Karpas-422 (cell line): ENCODE data around the gene EDA. TPM values are rescaled to one million over a fixed set of nuclear protein-coding genes. Genes with fewer than 3 reads are reported as not detected.
"Not testable (repeated sequence)": the region's sequence is repeated elsewhere in the genome, so short reads cannot be mapped to it uniquely, and the experiment has no call there.

Experiments
- DNase-seq: peaks from one replicate; pipeline ENCODE4 v3.0.0-alpha.2; 2015
- H2AFZ ChIP-seq: fragments of 200-600 bp; sonication (generic); 2 replicates; pipeline ENCODE4 v1.6.1; 2014; ENCODE audit warnings: antibody characterized with exemption, low read length, mixed read lengths
- H3K27ac ChIP-seq: fragments of 200-600 bp; sonication (generic); 2 replicates; pipeline ENCODE4 v1.5.1; 2014; ENCODE audit warnings: mild to moderate bottlenecking, low read length, moderate library complexity
- H3K27me3 ChIP-seq: fragments of 200-600 bp; sonication (generic); 2 replicates; pipeline ENCODE4 v1.6.1; 2014; ENCODE audit warnings: low read length, mixed read lengths
- H3K36me3 ChIP-seq: fragments of 200-600 bp; sonication (generic); 2 replicates; pipeline ENCODE4 v1.6.1; 2014; ENCODE audit warnings: low read length, mixed read lengths; ENCODE audit not compliant: insufficient read depth
- H3K4me1 ChIP-seq: fragments of 200-600 bp; sonication (generic); 2 replicates; pipeline ENCODE4 v1.6.1; 2014; ENCODE audit warnings: mild to moderate bottlenecking, low read length, mixed read lengths
- H3K4me2 ChIP-seq: fragments of 200-600 bp; sonication (generic); 2 replicates; pipeline ENCODE4 v1.6.1; 2014; ENCODE audit warnings: low read length, low read depth, mild to moderate bottlenecking; ENCODE audit not compliant: poor library complexity, severe bottlenecking
- H3K4me3 ChIP-seq: fragments of 200-600 bp; sonication (generic); 2 replicates; pipeline ENCODE4 v1.5.1; 2014; ENCODE audit warnings: mild to moderate bottlenecking, antibody characterized with exemption, low read length, mixed read lengths
- H3K79me2 ChIP-seq: fragments of 200-600 bp; sonication (generic); 2 replicates; pipeline ENCODE4 v1.6.1; 2014; ENCODE audit warnings: mild to moderate bottlenecking, low read length, mixed read lengths
- H3K9ac ChIP-seq: fragments of 200-600 bp; sonication (generic); 2 replicates; pipeline ENCODE4 v1.6.0; 2014; ENCODE audit warnings: low read length
- H3K9me2 ChIP-seq: fragments of 200-600 bp; sonication (generic), shearing (Covaris generic); replicated peaks from 2 replicates; pipeline ENCODE4 v1.6.0; 2014; ENCODE audit warnings: mild to moderate bottlenecking, low read length, moderate library complexity; ENCODE audit not compliant: insufficient read depth
- H3K9me3 ChIP-seq: fragments of 300-700, 200-600 bp; sonication (generic); 2 replicates; pipeline ENCODE4 v1.6.1; 2014; ENCODE audit warnings: low read length, mixed read lengths
- H4K20me1 ChIP-seq: fragments of 200-600 bp; sonication (generic); 2 replicates; pipeline ENCODE4 v1.6.1; 2014; ENCODE audit warnings: mild to moderate bottlenecking, antibody characterized with exemption, low read length, low read depth; ENCODE audit not compliant: insufficient read depth
- total RNA-seq: library from RNA; depleted of rRNA; stranded (reverse); fragments of >200 nt; shearing (Covaris generic); gene quantifications from 2 replicates; pipeline ENCODE4 v1.2.3, GENCODE V29; 2014; ENCODE audit warnings: low replicate concordance

EDA gene
- total RNA-seq, 1 experiment from 2014 or later: not detected

DNA sequence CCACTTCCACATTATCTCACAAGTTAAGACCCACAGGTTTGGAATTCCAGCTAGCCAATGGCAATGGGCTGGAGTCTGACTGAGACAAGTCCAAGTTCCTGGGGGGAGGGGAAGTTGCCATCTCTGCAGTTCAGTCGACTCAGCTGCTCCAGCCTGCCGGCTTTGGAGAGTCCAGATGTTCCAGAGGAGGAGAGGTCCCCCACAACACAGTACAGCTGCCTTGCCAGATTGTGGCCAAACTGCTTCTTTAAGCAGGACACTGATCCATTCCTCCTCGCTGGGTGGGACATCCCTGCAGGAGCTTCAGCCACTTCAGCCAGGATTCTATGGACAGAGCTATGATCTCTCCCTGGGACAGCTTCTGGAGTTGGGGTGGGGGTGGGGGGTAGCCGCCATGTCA lies 199.2 kb downstream of the EDA start:
- Histone ChIP-seq H3K27ac (no peak overlapping the region), H3K4me2 (no peak overlapping the region), H4K20me1 (no peaks in the 10 kb centered on the region), H3K79me2 (no peaks in the 10 kb centered on the region), H3K36me3 (no peaks in the 10 kb centered on the region), H3K4me1 (no peaks in the 10 kb centered on the region), H2AFZ (no peak overlapping the region), H3K9me3 (no peaks in the 10 kb centered on the region), H3K4me3 (no peak overlapping the region), H3K9ac (no peak overlapping the region), H3K9me2 (no peaks in the 10 kb centered on the region), H3K27me3 (no peaks in the 10 kb centered on the region)
- DNase-seq: no peak

DNA sequence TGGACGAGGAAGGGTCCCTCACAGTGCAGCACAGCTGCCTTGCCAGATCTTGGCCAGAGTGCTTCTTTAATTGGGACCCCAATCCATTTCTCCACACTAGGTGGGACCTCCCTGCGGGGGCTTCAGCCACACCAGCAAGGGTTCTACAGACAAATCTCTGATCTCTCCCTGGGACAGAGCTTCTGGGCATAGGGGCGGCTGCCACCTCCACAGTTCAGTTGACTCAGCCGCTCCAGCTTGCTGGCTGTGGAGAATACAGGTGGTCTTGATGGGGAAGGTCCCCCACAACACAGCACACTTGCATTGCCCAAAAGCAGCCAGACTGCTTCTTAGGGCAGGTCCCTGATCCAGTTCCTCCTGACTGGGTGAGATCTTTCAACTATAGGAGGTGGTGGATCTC lies 199.6 kb downstream of the EDA start:
- Histone ChIP-seq H2AFZ (no peak overlapping the region), H3K27me3 (no peaks in the 10 kb centered on the region), H3K36me3 (no peaks in the 10 kb centered on the region), H3K27ac (no peak overlapping the region), H3K4me1 (no peaks in the 10 kb centered on the region), H3K4me2 (no peak overlapping the region), H4K20me1 (no peaks in the 10 kb centered on the region), H3K79me2 (no peaks in the 10 kb centered on the region), H3K4me3 (no peak overlapping the region), H3K9ac (no peak overlapping the region), H3K9me3 (no peaks in the 10 kb centered on the region), H3K9me2 (no peaks in the 10 kb centered on the region)
- DNase-seq: no peak

- Histone ChIP-seq H3K4me2 (no peak overlapping the region), H3K27ac (no peak overlapping the region), H3K27me3 (no peaks in the 10 kb centered on the region), H3K79me2 (no peaks in the 10 kb centered on the region), H3K4me3 (no peak overlapping the region), H3K36me3 (no peaks in the 10 kb centered on the region), H2AFZ (no peak overlapping the region), H3K4me1 (no peaks in the 10 kb centered on the region), H3K9me2 (no peaks in the 10 kb centered on the region), H4K20me1 (no peaks in the 10 kb centered on the region), H3K9me3 (no peaks in the 10 kb centered on the region), H3K9ac (no peak overlapping the region)
- DNase-seq: no peak
Observed at GRCh38 chrX:69844636-69845035, 228.7 kb downstream of the EDA start.

GRCh38 chrX:69859999-69860398 lies 244.1 kb downstream of the EDA start:
- not testable (repeated sequence) for H3K9ac ChIP-seq, H3K9me2 ChIP-seq, H3K79me2 ChIP-seq, H3K36me3 ChIP-seq, H3K27me3 ChIP-seq, H3K4me1 ChIP-seq, H3K4me3 ChIP-seq, H3K27ac ChIP-seq, H3K9me3 ChIP-seq, H3K4me2 ChIP-seq, DNase-seq, H2AFZ ChIP-seq, H4K20me1 ChIP-seq

- Histone ChIP-seq H3K4me1 (no peaks in the 10 kb centered on the region), H3K9me3 (no peaks in the 10 kb centered on the region), H3K4me3 (no peak overlapping the region), H3K9me2 (no peaks in the 10 kb centered on the region), H3K79me2 (no peaks in the 10 kb centered on the region), H3K36me3 (no peaks in the 10 kb centered on the region), H4K20me1 (no peaks in the 10 kb centered on the region), H3K9ac (no peak overlapping the region), H3K27me3 (no peaks in the 10 kb centered on the region), H3K4me2 (no peak overlapping the region), H2AFZ (no peak overlapping the region), H3K27ac (no peak overlapping the region)
- DNase-seq: no peak
Observed at GRCh38 chrX:69876221-69876620, 260.3 kb downstream of the EDA start.

- no peak for DNase-seq
- Histone ChIP-seq H3K9me3 (peaks cover 13% of the 10 kb centered on the region), H2AFZ (no peak overlapping the region), H3K9me2 (no peaks in the 10 kb centered on the region), H4K20me1 (no peaks in the 10 kb centered on the region), H3K4me3 (no peak overlapping the region), H3K27me3 (no peaks in the 10 kb centered on the region), H3K4me2 (no peak overlapping the region), H3K4me1 (no peaks in the 10 kb centered on the region), H3K27ac (no peak overlapping the region), H3K36me3 (no peaks in the 10 kb centered on the region), H3K9ac (no peak overlapping the region), H3K79me2 (no peaks in the 10 kb centered on the region)
Observed at GRCh38 chrX:69884210-69884609, 268.3 kb downstream of the EDA start.

DNA sequence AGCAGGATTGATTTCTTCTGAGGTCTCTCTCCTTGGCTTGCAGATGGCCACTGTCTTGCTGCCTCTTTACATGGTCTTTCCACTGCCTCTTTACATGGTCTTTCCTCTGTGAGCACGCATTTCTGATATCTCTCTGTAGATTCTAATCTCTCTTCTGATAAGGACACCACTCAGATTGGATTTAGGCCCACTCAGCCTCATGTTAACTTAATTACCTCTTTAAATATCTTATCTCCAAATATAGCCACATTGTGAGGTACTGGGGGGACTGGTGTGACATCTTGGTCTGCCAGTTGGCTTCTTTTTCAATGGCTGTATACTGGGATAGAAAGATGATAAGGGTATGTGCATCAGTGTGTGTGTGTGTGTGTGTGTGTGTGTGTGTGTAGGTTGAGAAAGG lies 280.1 kb downstream of the EDA start:
- no peaks in the 10 kb centered on the region for H3K9me2 ChIP-seq

DNA sequence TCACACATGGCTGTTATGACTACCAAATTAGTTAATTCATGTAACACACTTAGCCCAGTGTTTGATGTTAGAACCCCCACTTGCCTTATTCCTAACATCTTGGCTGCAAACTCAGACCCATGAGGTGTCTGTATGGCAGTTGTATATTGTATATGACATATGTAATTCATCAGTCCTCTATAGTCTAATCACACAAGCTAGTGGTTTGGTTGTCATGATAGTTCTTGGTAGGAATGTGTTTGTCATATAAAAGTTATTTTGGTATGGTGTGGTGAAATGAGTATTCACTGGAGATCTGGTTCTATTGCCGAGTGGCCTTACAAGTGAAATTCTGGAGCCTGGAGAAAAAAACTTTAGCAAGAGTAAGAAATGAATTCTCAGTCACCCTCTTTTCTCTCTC lies 284.6 kb downstream of the EDA start:
- Histone ChIP-seq H4K20me1 (no peaks in the 10 kb centered on the region), H3K4me3 (no peak overlapping the region), H3K27ac (no peak overlapping the region), H3K4me1 (no peaks in the 10 kb centered on the region), H3K36me3 (no peaks in the 10 kb centered on the region), H3K4me2 (no peak overlapping the region), H2AFZ (no peak overlapping the region), H3K9me3 (no peaks in the 10 kb centered on the region), H3K9me2 (no peaks in the 10 kb centered on the region), H3K79me2 (no peaks in the 10 kb centered on the region), H3K9ac (no peak overlapping the region), H3K27me3 (no peaks in the 10 kb centered on the region)
- DNase-seq: no peak

More for the DNA sequence above, 280.1 kb downstream of the EDA start:
- H3K9me3 ChIP-seq: no peaks in the 10 kb centered on the region
- H3K4me3 ChIP-seq: no peak overlapping the region
- H4K20me1 ChIP-seq: no peaks in the 10 kb centered on the region
- H2AFZ ChIP-seq: no peak overlapping the region
- H3K36me3 ChIP-seq: no peaks in the 10 kb centered on the region
- DNase-seq: no peak
- H3K27me3 ChIP-seq: no peaks in the 10 kb centered on the region
- no peak overlapping the region for H3K27ac ChIP-seq
- no peaks in the 10 kb centered on the region for H3K4me1 ChIP-seq
- no peak overlapping the region for H3K4me2 ChIP-seq
- no peaks in the 10 kb centered on the region for H3K79me2 ChIP-seq
- H3K9ac ChIP-seq: no peak overlapping the region

DNA sequence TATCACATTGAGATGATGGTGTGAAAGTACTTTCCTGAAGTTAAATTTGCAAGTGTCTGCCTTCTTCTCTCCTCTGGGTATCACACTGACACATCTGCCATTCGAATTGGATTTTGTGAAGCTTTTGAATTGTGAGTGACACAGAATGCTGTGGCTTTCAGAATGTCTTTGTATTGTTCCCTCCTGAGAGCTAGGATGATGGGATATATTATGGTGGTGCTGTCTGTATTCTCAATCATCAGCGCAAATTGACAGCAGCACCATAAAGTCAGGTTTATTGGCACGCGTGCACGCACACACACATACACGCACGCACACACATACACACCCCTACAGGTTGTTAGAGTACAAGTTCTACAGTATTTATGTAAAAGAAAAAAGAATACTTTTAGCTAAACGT lies 290.5 kb downstream of the EDA start:
- no peaks in the 10 kb centered on the region for H3K4me1 ChIP-seq
- H3K4me3 ChIP-seq: no peak overlapping the region
- no peaks in the 10 kb centered on the region for H3K27me3 ChIP-seq
- no peaks in the 10 kb centered on the region for H3K9me2 ChIP-seq
- DNase-seq: no peak
- H3K36me3 ChIP-seq: no peaks in the 10 kb centered on the region
- H3K4me2 ChIP-seq: no peak overlapping the region
- no peak overlapping the region for H2AFZ ChIP-seq
- H3K9ac ChIP-seq: no peak overlapping the region
- no peak overlapping the region for H3K27ac ChIP-seq
- no peaks in the 10 kb centered on the region for H4K20me1 ChIP-seq
- H3K9me3 ChIP-seq: no peaks in the 10 kb centered on the region
- no peaks in the 10 kb centered on the region for H3K79me2 ChIP-seq
